Glomerular endothelial cell (primary cell): Measurements from ENCODE around the gene GPR15LG. TPM values are rescaled to one million over a fixed set of nuclear protein-coding genes. Genes with fewer than 3 reads are reported as not detected.
A peak's percentile ranks its signal among the peaks of the same experiment; 100 is the strongest.
"Not testable (repeated sequence)": the region's sequence is repeated elsewhere in the genome, so short reads cannot be mapped to it uniquely, and the experiment has no call there.

Experiments
- DNase-seq: peaks from one replicate; pipeline ENCODE4 v3.0.0-alpha.2; 2011; ENCODE audit warnings: low read depth, low spot score; ENCODE audit errors: extremely low read depth
- total RNA-seq: library from RNA; depleted of rRNA; stranded (reverse); fragments of >200 nt; gene quantifications from 2 replicates; pipeline ENCODE4 v1.2.3, GENCODE V29; 2015

The GPR15LG gene
- total RNA-seq = not detected in 2 replicates

DNA sequence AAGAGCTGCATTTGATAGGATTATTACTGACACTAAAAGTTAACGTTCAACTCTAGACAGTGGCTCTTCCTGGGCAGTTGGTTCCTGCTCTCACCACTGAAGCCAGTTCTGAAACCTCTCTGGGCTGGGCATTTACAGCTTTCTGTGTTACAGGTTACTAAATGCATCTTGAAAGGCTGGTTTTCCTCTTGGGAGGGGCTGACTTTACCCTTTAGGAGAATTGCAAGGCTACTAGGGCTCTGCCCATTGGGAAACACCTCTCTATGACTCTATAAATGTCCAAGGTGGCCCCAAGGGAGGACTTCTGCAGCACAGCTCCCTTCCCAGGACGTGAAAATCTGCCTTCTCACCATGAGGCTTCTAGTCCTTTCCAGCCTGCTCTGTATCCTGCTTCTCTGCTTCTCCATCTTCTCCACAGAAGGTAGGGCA, at the start of gene GPR15LG:
TSS of gene GPR15LG (plus strand) at position 301 of the 429 bp plus-strand sequence. CDS start at position 352, 51 bp downstream.
- DNase-seq = no peak

- DNase-seq = not testable (repeated sequence)
Observed at GRCh38 chr10:84125910-84126784, 47.5 kb upstream of the GPR15LG start.

- no peak for DNase-seq
Observed at GRCh38 chr10:84126785-84127167, 46.8 kb upstream of the GPR15LG start.

DNA sequence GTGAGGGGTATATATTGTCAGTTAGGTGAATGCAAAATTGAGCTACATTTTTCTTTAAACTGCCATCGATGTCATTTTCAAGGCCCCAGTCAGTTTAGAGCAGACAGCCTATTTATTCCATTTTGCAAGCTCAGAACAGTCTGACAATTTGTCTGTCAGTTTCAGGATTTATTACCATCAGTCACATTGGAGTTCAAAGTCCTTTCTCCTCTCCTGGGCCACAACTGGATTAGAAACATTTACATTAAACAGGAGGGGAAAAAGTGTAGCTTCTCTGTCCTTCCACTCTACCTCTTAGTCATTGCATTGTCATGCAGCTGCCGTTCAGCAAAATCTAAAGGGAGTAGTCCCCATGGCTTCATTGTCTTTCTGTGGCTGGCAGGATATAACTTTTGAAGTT, 37.8 kb upstream of the GPR15LG start:
- no peak for DNase-seq

DNA sequence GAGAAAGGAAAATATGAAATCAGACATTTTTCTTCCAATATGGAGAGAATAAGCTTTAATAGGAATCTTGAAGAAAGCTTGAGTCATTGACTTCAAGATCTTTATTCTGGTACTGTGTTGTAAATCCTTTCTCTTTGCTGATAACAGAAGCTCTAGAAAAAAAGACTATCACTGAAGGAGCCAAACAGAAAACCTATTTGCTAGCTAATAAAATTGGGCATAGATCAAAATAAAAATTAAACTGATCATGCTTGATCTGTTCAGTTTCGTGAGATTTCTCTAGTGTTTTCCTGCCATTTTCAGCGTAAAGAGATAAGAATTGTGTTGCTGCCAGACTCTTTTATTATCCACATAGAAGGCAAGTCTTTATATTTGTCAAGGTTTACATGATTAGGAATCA, 35.8 kb upstream of the GPR15LG start:
- DNase-seq = no peak

DNA sequence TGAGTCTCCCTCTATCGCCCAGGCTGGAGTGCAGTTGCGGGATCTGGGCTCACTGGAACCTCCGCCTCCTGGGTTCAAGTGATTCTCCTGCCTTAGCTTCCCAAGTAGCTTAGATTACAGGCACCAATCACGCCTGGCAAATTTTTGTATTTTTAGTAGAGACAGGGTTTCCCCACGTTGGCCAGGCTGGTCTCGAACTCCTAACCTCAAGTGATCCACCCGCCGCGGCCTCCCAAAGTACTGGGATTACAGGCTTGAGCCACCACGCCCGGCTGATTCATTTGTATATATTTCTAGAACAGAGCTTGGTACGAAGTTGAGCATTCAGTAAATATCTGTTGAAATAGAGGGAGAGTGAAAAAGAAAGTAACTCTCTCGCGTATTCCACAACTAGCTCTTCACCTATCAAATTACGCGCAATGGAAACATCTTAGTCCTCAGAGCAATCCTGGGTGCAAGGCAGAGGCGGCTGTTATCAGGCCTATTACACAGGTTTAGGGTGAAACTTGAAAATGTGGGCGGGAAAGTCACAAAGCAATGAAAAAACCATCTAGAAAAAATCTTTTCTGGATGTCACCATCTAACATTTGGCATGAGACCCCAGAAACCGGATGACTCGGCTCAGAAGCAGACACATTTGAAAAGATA, 35.0 kb upstream of the GPR15LG start:
- no peak for DNase-seq

DNA sequence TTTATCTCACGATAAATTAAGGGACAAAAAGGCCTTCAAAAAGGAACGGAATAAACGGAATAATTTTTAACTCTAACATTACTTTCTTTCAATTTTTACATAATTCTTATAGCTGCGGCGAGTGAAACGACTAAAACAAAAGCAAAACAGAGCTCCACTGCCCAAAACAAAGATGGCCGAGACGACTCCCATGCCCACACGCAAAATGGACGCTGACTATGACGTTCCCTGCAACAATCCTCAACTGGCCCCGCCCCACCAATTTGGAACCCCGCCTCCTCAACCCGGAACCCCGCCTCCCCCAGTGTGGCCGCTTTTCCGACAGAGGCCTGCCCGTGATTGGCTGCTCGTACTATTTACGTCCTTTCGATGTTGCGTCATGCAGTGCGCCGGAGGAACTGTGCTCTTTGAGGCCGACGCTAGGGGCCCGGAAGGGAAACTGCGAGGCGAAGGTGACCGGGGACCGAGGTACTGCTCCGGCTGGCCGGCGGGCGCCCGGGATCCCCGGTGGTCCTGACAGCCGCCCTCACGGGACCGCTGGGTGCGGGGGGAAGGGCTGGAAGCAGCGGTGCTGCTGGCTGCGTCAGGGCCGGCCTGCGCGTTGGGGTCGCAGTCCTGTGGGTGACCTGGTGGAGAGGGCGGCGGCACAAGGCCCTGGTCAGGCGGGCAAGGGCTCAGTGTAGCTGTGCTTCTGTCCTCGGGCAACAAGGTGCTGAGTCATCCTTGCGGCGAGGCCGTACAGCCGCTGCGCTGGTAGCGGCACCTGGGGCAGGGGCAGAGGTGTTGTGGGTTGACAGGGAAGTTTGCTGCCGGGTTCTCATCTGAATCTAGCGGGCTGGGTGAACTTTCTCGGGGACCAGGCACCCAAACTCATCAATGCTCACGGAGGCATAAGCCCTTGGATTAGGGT, 34.2 kb upstream of the GPR15LG start, which contains the start of gene GHITM:
TSS of gene GHITM (plus strand) at position 384 of the 910 bp plus-strand sequence. CDS start 1,992 bp downstream, outside the sequence.
- peak; percentile 94 for DNase-seq

GRCh38 chr10:84140036-84140379, 33.6 kb upstream of the GPR15LG start:
- DNase-seq = no peak

- DNase-seq = no peak
Observed at GRCh38 chr10:84147347-84147746, 26.3 kb upstream of the GPR15LG start.

GRCh38 chr10:84148006-84148597, 25.5 kb upstream of the GPR15LG start:
- DNase-seq = not testable (repeated sequence)

DNA sequence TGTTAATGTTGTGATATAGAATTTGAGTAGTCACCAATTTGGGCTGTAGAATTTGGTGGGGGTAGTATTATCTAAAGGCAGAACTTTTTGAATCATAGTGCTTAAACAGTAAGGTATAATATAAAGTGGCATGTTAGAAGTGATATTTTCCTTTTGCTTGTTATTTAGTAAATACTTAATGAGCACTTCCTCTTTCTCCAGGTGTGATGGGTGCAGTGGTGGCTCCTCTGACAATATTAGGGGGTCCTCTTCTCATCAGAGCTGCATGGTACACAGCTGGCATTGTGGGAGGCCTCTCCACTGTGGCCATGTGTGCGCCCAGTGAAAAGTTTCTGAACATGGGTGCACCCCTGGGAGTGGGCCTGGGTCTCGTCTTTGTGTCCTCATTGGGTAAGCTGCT, 23.7 kb upstream of the GPR15LG start:
- no peak for DNase-seq

- DNase-seq = no peak
Observed at GRCh38 chr10:84152769-84153168, 20.8 kb upstream of the GPR15LG start.

- no peak for DNase-seq
Observed at GRCh38 chr10:84155521-84155920, 18.1 kb upstream of the GPR15LG start.

- DNase-seq = no peak
Observed at GRCh38 chr10:84156009-84156408, 17.6 kb upstream of the GPR15LG start.

DNA sequence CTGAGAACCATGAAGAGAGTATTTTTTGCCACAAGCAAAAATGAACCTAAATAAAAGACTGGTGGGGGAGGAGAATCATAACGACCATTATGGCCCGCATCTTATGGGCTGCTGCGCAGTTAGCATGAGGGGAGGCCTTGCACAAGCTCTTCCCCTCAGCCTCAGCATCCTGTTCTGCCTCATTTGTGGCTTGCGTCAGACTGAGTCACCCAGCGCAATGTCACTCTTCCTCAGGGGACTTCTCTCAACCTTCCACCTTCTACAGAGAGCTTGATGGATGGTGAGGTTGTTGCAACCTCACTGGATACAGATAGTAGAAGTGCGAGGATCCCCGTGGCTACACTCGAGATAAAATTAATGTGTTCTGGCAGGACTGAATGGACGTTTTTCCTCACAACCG, 16.8 kb upstream of the GPR15LG start:
- DNase-seq = no peak

DNA sequence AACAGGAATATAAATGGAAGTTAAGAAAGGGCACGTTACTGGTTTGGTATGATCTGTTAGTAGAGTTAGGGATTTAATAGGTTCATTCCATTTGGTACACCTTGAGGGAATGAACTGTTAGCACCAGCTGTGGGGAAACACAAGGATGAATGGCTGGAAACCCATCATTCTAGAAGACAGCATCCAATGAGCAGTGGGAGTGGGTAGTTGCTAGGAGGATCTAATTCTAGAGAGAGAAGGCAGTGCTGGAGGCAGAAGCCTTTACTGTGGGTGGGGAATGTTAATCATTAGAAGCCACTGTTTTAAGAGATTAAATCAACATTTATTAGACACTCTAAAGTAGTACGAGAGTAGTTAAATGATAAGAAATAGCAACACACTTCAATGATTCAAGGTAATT, 15.5 kb upstream of the GPR15LG start:
- DNase-seq = no peak

- no peak for DNase-seq
Observed at GRCh38 chr10:84158550-84158949, 15.1 kb upstream of the GPR15LG start.

DNA sequence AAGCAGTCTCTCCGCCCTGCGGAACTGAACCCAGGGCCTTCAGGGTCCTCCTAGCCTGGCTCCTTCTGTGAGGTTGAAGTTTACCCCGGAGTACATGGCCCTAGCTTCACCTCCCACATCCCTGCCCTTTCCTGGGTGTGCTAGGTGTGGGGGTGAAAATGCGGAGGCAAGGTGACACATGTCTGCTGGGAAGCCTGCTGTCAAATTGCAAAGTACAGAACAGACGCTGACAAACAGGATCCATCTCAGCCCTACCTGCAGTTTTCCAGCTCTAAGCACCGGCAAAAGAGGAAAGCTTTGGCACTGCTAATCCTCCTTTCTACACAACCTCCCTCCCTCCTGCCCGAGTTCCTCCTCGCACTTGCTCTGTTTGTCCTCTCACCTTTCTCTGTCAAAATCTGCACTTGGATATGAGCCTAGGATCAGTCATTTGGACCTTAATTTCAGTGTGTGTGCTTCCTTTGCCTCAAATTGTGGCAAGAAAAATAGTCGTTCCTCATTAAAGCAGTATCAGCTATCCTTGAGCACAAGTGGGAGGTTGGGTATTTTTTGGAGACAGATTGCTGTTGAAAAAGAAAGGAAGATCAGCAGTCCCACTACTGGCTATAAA, 14.4 kb upstream of the GPR15LG start:
- DNase-seq = no peak

DNA sequence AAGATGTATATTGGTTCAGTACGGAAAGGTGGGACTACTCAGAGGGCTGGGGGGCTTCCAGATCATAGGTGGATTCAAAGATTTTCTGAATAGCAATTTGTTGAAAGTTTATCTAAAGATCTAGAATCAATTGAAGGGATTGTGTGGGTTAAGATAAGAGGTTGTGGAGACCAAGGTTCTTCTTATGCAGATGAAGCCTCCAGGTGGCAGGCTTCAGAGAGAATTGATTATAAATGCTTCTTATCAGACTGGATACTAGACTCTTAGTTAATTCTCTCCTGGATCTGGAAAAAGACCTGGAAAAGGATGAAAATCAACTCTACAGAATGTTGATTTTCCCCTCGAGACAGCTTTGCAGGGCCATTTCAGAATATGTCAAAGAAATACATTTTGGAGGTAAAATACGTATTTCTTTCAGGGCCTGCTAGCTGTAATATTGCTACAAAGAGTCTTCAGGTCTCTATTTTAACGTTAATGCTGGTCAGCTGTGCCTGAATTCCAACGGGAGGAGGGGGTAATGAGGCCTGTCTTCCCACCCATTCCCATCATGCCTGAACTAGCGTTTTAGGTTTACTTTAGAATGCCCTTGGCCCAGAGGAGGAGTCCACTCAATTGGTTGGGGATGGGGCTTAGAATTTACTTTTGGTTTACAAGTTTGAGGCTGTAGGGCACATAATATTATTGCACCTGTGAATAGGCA, 12.8 kb upstream of the GPR15LG start:
- no peak for DNase-seq

- DNase-seq = no peak
Observed at GRCh38 chr10:84163996-84164395, 9.6 kb upstream of the GPR15LG start.
